Neural progenitor cell (in vitro differentiated cells): ENCODE measurements around the gene LPP. TPM values are rescaled to one million over a fixed set of nuclear protein-coding genes. Genes with fewer than 3 reads are reported as not detected.

Source experiments
- DNase-seq: peaks from one replicate; pipeline ENCODE4 v3.0.0-alpha.2; 2016; ENCODE audit warnings: low spot score
- H2AFZ ChIP-seq: fragments of 200-600 bp; sonication (generic); replicated peaks from 2 replicates; pipeline ENCODE4 v1.6.1; 2016; ENCODE audit warnings: antibody characterized with exemption
- H3F3A ChIP-seq: fragments of 200-600 bp; sonication (generic); 2 replicates; pipeline ENCODE4 v1.6.1; 2016; ENCODE audit warnings: antibody characterized with exemption, low read depth
- H3K27ac ChIP-seq: fragments of 200-600 bp; sonication (generic); 2 replicates; pipeline ENCODE4 v1.5.1; 2016; ENCODE audit warnings: mild to moderate bottlenecking
- H3K27me3 ChIP-seq: fragments of 200-600 bp; sonication (generic); 2 replicates; pipeline ENCODE4 v1.6.1; 2016; ENCODE audit warnings: mild to moderate bottlenecking, moderate library complexity
- H3K36me3 ChIP-seq: fragments of 200-600 bp; sonication (generic); 2 replicates; pipeline ENCODE4 v1.5.1; 2016
- H3K4me1 ChIP-seq: fragments of 200-600 bp; sonication (generic); 2 replicates; pipeline ENCODE4 v1.6.1; 2016; ENCODE audit warnings: mixed run types
- H3K4me2 ChIP-seq: fragments of 200-600 bp; sonication (generic); 2 replicates; pipeline ENCODE4 v1.6.1; 2016
- H3K4me3 ChIP-seq: fragments of 200-600 bp; sonication (generic); 2 replicates; pipeline ENCODE4 v1.5.1; 2016
- H3K79me2 ChIP-seq: fragments of 200-600 bp; sonication (generic); 2 replicates; pipeline ENCODE4 v1.6.1; 2016; ENCODE audit warnings: low read depth
- H3K9ac ChIP-seq: fragments of 200-600 bp; sonication (generic); 2 replicates; pipeline ENCODE4 v1.6.1; 2016
- H3K9me3 ChIP-seq: fragments of 200-600 bp; sonication (generic); 2 replicates; pipeline ENCODE4 v1.5.1; 2016; ENCODE audit warnings: low read depth
- H4K20me1 ChIP-seq: fragments of 200-600 bp; sonication (generic); 2 replicates; pipeline ENCODE4 v1.6.1; 2016; ENCODE audit warnings: low read depth
- H3K27ac Mint-ChIP-seq: 3 replicates; pipeline ENCODE4 v1.8.0; 2021; ENCODE audit warnings: mixed read lengths
- H3K27me3 Mint-ChIP-seq: 2 replicates; pipeline ENCODE4 v1.8.0; 2022; ENCODE audit warnings: low read depth, mild to moderate bottlenecking, inconsistent platforms, moderate library complexity, mixed read lengths; ENCODE audit not compliant: insufficient read depth
- H3K36me3 Mint-ChIP-seq: 3 replicates; pipeline ENCODE4 v1.8.0; 2021; ENCODE audit warnings: mixed read lengths
- H3K4me1 Mint-ChIP-seq: 3 replicates; pipeline ENCODE4 v1.8.0; 2021; ENCODE audit warnings: mixed read lengths
- H3K4me3 Mint-ChIP-seq: 3 replicates; pipeline ENCODE4 v1.8.0; 2021; ENCODE audit warnings: mild to moderate bottlenecking, moderate library complexity, mixed read lengths
- H3K9me3 Mint-ChIP-seq: 3 replicates; pipeline ENCODE4 v1.8.0; 2020; ENCODE audit warnings: mixed read lengths
- CTCF ChIP-seq: fragments of 200-600 bp; sonication (generic); IDR thresholded peaks from 2 replicates; pipeline ENCODE4 v1.5.1; 2017; ENCODE audit warnings: antibody characterized with exemption, mild to moderate bottlenecking
- EZH2 ChIP-seq: fragments of 200-600 bp; sonication (generic); IDR thresholded peaks from 2 replicates; pipeline ENCODE4 v1.6.1; 2017; ENCODE audit warnings: antibody characterized with exemption, mild to moderate bottlenecking, moderate library complexity
- EZH2phosphoT487 ChIP-seq: fragments of 200-600 bp; sonication (generic); IDR thresholded peaks from 2 replicates; pipeline ENCODE4 v1.6.1; 2017; ENCODE audit warnings: antibody characterized with exemption
- total RNA-seq: library from RNA; depleted of rRNA; stranded (reverse); fragments of >200 nt; gene quantifications from 2 replicates; pipeline ENCODE4 v1.2.3, GENCODE V29; 2015; ENCODE audit warnings: low replicate concordance

The LPP gene
- total RNA-seq, 1 donor from 2014 or later = 18.9 TPM

- H3K79me2 ChIP-seq = peaks cover 94% of the 10 kb centered on the region
- no peak overlapping the region for H3K27ac Mint-ChIP-seq
- peaks cover 44% of the 10 kb centered on the region for H4K20me1 ChIP-seq
Observed at GRCh38 chr3:188164248-188164687, 10.3 kb downstream of the LPP start.

GRCh38 chr3:188165596-188165995 lies 11.6 kb downstream of the LPP start:
- H3F3A ChIP-seq = no peaks in the 10 kb centered on the region
- peaks cover 25% of the 10 kb centered on the region for H3K4me1 Mint-ChIP-seq
- DNase-seq = no peak
- H3K36me3 ChIP-seq = no peaks in the 10 kb centered on the region
- H2AFZ ChIP-seq = no peak overlapping the region
- peaks cover 2% of the 10 kb centered on the region for H3K27me3 Mint-ChIP-seq
- peaks cover 86% of the 10 kb centered on the region for H3K79me2 ChIP-seq
- H3K27me3 ChIP-seq = no peaks in the 10 kb centered on the region
- no peaks in the 10 kb centered on the region for H3K9me3 ChIP-seq
- no peak overlapping the region for H3K4me2 ChIP-seq
- peaks cover 15% of the 10 kb centered on the region for H3K36me3 Mint-ChIP-seq
- no peak overlapping the region for H3K4me3 ChIP-seq
- peaks cover 19% of the 10 kb centered on the region for H3K4me1 ChIP-seq
- peaks cover 35% of the 10 kb centered on the region for H4K20me1 ChIP-seq
- H3K4me3 Mint-ChIP-seq = no peak overlapping the region
- TF ChIP-seq CTCF = no peak
- TF ChIP-seq EZH2 = no peak
- no peak for TF ChIP-seq EZH2phosphoT487
- no peaks in the 10 kb centered on the region for H3K9me3 Mint-ChIP-seq
- no peak overlapping the region for H3K27ac ChIP-seq
- H3K9ac ChIP-seq = no peak overlapping the region
- no peak overlapping the region for H3K27ac Mint-ChIP-seq

More at GRCh38 chr3:188164248-188164687, 10.3 kb downstream of the LPP start:
- Histone ChIP-seq H3K4me1 (peaks cover 19% of the 10 kb centered on the region), H3K4me3 (no peak overlapping the region), H3F3A (no peaks in the 10 kb centered on the region), H3K9me3 (no peaks in the 10 kb centered on the region), H3K27ac (no peak overlapping the region), H3K9ac (no peak overlapping the region), H2AFZ (no peak overlapping the region), H3K4me2 (no peak overlapping the region), H3K27me3 (no peaks in the 10 kb centered on the region), H3K36me3 (no peaks in the 10 kb centered on the region)
- Mint-ChIP-seq H3K36me3 (peaks cover 11% of the 10 kb centered on the region), H3K9me3 (no peaks in the 10 kb centered on the region), H3K27me3 (no peaks in the 10 kb centered on the region), H3K4me1 (peaks cover 18% of the 10 kb centered on the region), H3K4me3 (no peak overlapping the region)
- DNase-seq = no peak
- TF ChIP-seq EZH2phosphoT487 = no peak
- no peak for TF ChIP-seq EZH2
- no peak for TF ChIP-seq CTCF

- Histone ChIP-seq H3K79me2 (peaks cover 79% of the 10 kb centered on the region), H3K9ac (no peak overlapping the region), H3K27ac (no peak overlapping the region), H3F3A (no peaks in the 10 kb centered on the region), H2AFZ (no peak overlapping the region), H3K4me2 (no peak overlapping the region), H3K9me3 (no peaks in the 10 kb centered on the region), H3K4me3 (no peak overlapping the region), H3K27me3 (no peaks in the 10 kb centered on the region), H3K36me3 (no peaks in the 10 kb centered on the region), H4K20me1 (peaks cover 33% of the 10 kb centered on the region), H3K4me1 (peaks cover 19% of the 10 kb centered on the region)
- peaks cover 29% of the 10 kb centered on the region for H3K4me1 Mint-ChIP-seq
- H3K27ac Mint-ChIP-seq = no peak overlapping the region
- DNase-seq = no peak
- peaks cover 2% of the 10 kb centered on the region for H3K27me3 Mint-ChIP-seq
- no peak overlapping the region for H3K4me3 Mint-ChIP-seq
- H3K9me3 Mint-ChIP-seq = no peaks in the 10 kb centered on the region
- H3K36me3 Mint-ChIP-seq = peaks cover 13% of the 10 kb centered on the region
- no peak for TF ChIP-seq CTCF
- TF ChIP-seq EZH2phosphoT487 = no peak
- TF ChIP-seq EZH2 = no peak
Observed at GRCh38 chr3:188166441-188166840, 12.5 kb downstream of the LPP start.
